Spinal cord (tissue), 10 donors: ENCODE results near the gene ARFRP1. TPM values are rescaled to one million over a fixed set of nuclear protein-coding genes. Genes with fewer than 3 reads are reported as not detected.

Source experiments
- DNase-seq, 6 donors: peaks; one replicate each; pipeline versions ENCODE4 v3.0.0 to v3.0.0-alpha.2; 2013 to 2015; ENCODE audit warnings: low spot score in 6 of 6, low read depth in 4 of 6
- H3K27ac ChIP-seq: one replicate; pipeline ENCODE4 v1.5.1; 2013; ENCODE audit warnings: low read depth, low read length, control low read depth
- H3K27me3 ChIP-seq: one replicate; pipeline ENCODE4 v1.6.1; 2013; ENCODE audit warnings: low read length; ENCODE audit not compliant: control insufficient read depth, insufficient read depth
- H3K36me3 ChIP-seq: one replicate; pipeline ENCODE4 v1.6.1; 2013; ENCODE audit warnings: low read length; ENCODE audit not compliant: control insufficient read depth, insufficient read depth
- H3K4me1 ChIP-seq: one replicate; pipeline ENCODE4 v1.6.1; 2013; ENCODE audit warnings: low read length; ENCODE audit not compliant: control insufficient read depth, insufficient read depth
- H3K4me3 ChIP-seq: one replicate; pipeline ENCODE4 v1.5.1; 2013; ENCODE audit warnings: low read depth, low read length, control low read depth
- H3K9me3 ChIP-seq: one replicate; pipeline ENCODE4 v1.6.1; 2013; ENCODE audit warnings: low read length; ENCODE audit not compliant: control insufficient read depth, insufficient read depth
- WGBS: methylation state at CpG from one replicate; pipeline ENCODE4 v1.1.5; 2013; ENCODE audit warnings: missing lambda C conversion rate; ENCODE audit not compliant: insufficient coverage; 5-methylcytosine and 5-hydroxymethylcytosine counted together
- polyA plus RNA-seq, 2 donors: library from polyadenylated mRNA; unstranded; fragments of 120-200 nt; gene quantifications; one replicate each; pipeline ENCODE4 v1.2.1, GENCODE V29; 2013; ENCODE audit not compliant: insufficient read length in 2 of 2
- total RNA-seq, 2 donors: library from RNA; depleted of rRNA in 1 of 2; stranded (reverse); fragments of 120-200 nt in 1 of 2; fragments of >200 nt in 1 of 2; gene quantifications; one replicate each; pipeline versions ENCODE4 v1.2.3 to v1.2.4, GENCODE V29; 2013 to 2014
- donor health status: healthy.

The ARFRP1 gene
- total and polyA plus RNA-seq, 4 donors = 19.5 to 57.8 (median 49.3) TPM

GRCh38 chr20:63738687-63739129, 30.9 kb upstream of the ARFRP1 start:
- H3K4me1 ChIP-seq = peaks cover 53% of the 10 kb centered on the region
- H3K36me3 ChIP-seq = peaks cover 81% of the 10 kb centered on the region

GRCh38 chr20:63737945-63738686, 30.3 kb upstream of the ARFRP1 start:
- peaks cover 81% of the 10 kb centered on the region for H3K36me3 ChIP-seq
- no peak overlapping the region for H3K27ac ChIP-seq
- H3K4me3 ChIP-seq = no peak overlapping the region
- H3K4me1 ChIP-seq = peaks cover 53% of the 10 kb centered on the region
- no peaks in the 10 kb centered on the region for H3K9me3 ChIP-seq
- 47% methylated on average over 43 of the region's 43 CpGs for WGBS
- no peak for DNase-seq
- H3K27me3 ChIP-seq = no peaks in the 10 kb centered on the region

More at GRCh38 chr20:63738687-63739129, 30.9 kb upstream of the ARFRP1 start:
- WGBS = 31% methylated on average over 26 of the region's 26 CpGs
- H3K9me3 ChIP-seq = no peaks in the 10 kb centered on the region
- H3K27ac ChIP-seq = peak overlapping the region; percentile 67
- no peak overlapping the region for H3K4me3 ChIP-seq
- DNase-seq = peak in 2 of 6 donors; percentile 48 to 65
- no peaks in the 10 kb centered on the region for H3K27me3 ChIP-seq

DNA sequence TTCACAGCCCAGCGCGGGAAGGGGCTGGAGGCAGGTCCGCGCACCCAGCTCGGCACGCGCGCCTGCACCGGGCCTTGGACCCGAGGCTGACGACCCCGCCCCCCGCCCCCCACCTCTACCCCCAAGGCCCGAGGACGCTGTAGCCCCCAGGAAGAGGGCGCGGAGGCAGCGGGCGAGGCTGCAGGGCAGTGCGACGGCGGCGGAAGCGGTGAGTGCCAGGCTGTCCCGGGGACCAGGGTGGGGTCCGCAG, 29.8 kb upstream of the ARFRP1 start:
- Histone ChIP-seq H3K9me3 (no peaks in the 10 kb centered on the region), H3K4me3 (no peak overlapping the region), H3K4me1 (peaks cover 53% of the 10 kb centered on the region), H3K27ac (no peak overlapping the region), H3K27me3 (no peaks in the 10 kb centered on the region), H3K36me3 (peaks cover 81% of the 10 kb centered on the region)
- DNase-seq = no peak
- 36% methylated on average over 14 of the region's 26 CpGs for WGBS

DNA sequence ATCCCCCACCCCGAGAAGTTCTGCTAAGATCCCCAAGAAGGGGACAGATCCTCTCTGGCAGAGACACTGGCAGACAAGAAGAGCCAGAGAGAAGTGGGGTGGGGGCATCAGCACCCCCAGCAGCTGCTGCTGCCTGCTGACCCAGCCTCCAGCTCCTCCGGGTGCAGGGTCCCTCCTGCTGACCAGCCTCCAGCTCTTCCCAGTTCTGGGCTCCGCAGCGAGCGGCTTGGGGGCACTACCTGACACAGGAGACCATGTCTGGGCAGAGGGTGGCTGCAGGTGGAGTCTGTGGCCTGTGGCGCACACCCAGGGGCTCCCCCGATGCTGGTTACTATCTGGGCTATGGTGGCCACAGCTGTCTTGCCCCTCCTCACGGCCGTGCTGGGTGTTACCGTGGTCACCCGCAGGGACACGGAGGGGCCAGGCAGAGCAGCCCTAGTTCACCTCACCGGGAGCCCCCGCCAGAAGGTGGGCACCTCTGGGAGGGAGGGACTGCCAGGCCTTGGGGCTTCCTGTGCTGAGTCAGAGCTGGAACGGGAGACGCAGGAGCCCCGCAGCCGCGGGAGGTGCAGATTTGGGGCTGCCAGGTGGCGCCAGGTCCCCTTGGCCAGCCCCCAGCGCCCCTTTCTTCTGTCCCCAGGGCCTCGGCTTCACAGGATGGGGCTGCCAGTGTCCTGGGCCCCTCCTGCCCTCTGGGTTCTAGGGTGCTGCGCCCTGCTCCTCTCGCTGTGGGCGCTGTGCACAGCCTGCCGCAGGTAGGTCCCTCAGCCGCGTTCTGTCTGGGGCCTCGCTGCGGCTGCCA, 29.3 kb upstream of the ARFRP1 start:
- WGBS = 52% methylated on average over 30 of the region's 30 CpGs
- H3K4me1 ChIP-seq = peaks cover 53% of the 10 kb centered on the region
- no peak for DNase-seq
- no peaks in the 10 kb centered on the region for H3K9me3 ChIP-seq
- H3K27me3 ChIP-seq = no peaks in the 10 kb centered on the region
- H3K4me3 ChIP-seq = no peak overlapping the region
- H3K27ac ChIP-seq = no peak overlapping the region
- H3K36me3 ChIP-seq = peaks cover 79% of the 10 kb centered on the region

DNA sequence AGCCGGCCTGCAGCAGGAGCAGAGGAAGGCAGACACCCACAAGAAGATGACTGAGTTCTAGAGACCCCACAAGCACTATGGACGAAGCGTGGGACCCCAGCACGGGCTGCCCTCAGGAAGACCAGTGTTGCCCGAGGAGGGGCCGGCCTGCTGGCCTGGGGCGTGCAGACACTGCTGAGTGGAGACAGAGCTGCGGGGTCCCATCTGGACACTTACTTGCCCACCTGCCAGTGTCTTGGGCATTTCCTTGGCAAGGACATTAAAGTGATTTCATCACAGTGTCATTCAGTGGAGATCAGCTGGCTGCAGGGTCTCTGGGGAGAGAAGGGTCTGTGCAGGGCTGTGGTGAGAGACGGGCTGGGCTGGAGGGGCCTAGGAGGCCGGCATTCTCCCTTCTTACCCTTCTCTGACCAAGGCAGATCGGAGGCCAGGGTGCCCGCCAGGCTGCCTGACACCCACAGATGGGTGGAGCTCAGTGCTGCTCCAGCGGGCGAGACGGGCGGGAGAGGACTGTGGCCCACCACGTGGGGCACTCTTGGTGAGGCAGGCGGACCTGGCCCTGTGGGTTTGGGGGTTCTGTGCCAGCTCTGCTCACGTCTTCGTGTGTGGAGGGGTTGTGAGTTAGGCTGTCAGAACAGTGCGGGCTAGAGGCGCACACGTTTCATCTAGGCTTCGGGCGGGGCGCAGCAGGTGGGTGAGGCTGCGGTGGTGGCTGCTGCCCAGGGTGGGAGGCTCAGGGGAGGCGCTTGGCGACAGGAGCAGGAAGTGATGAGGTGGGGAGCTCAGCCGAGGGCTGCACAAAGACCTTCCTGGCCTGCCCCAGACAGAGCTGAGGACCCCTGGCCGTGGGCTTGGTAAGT, 28.3 kb upstream of the ARFRP1 start, which contains the start of gene LIME1:
LIME1 (plus strand) TSS at position 806 of the 860 bp plus-strand sequence. CDS start 886 bp downstream, outside the sequence.
- Histone ChIP-seq H3K4me1 (peaks cover 44% of the 10 kb centered on the region), H3K36me3 (peaks cover 71% of the 10 kb centered on the region), H3K27ac (no peak within 1 kb of the TSS), H3K27me3 (no peaks in the 10 kb centered on the region), H3K4me3 (no peak within 1 kb of the TSS), H3K9me3 (no peaks in the 10 kb centered on the region)
- no peak for DNase-seq
- 77% methylated on average over 26 of the region's 31 CpGs for WGBS

DNA sequence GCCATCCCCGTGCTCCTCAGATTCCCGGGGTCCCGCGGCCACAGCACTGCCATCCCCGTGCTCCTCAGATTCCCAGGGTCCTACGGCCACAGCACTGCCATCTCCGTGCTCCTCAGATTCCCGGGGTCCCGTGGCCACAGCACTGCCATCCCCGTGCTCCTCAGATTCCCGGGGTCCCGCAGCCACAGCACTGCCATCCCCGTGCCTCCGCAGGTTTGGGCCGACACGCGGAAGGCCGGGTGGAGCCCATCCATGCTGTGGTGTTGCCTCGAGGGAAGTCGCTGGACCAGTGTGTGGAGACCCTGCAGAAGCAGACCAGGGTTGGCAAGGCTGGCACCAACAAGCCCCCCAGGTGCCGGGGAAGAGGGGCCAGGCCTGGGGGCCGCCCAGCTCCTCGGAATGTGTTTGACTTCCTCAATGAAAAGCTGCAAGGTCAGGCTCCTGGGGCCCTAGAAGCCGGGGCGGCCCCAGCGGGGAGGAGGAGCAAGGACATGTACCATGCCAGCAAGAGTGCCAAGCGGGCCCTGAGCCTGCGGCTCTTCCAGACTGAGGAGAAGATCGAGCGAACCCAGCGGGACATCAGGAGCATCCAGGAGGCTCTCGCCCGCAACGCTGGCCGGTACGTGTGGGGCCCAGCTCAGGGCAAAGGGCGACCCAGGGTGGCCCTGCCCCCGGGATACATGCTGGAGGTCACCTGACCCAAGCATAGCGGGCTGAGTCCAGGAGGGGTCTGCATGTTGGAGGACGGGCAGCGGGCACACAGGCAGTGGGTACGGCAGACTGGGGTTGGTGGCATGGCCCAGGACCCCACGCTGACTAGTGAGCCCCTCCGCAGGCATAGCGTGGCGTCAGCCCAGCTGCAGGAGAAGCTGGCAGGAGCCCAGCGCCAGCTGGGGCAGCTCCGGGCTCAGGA, 27.4 kb upstream of the ARFRP1 start:
- Histone ChIP-seq H3K9me3 (no peaks in the 10 kb centered on the region), H3K27me3 (no peaks in the 10 kb centered on the region), H3K36me3 (peaks cover 77% of the 10 kb centered on the region), H3K27ac (no peak overlapping the region), H3K4me3 (no peak overlapping the region), H3K4me1 (peaks cover 37% of the 10 kb centered on the region)
- DNase-seq = no peak
- WGBS = 87% methylated on average over 48 of the region's 48 CpGs

GRCh38 chr20:63734111-63734945, 26.6 kb upstream of the ARFRP1 start:
- peaks cover 37% of the 10 kb centered on the region for H3K4me1 ChIP-seq
- 95% methylated on average over 25 of the region's 25 CpGs for WGBS
- no peaks in the 10 kb centered on the region for H3K27me3 ChIP-seq
- no peak overlapping the region for H3K4me3 ChIP-seq
- H3K36me3 ChIP-seq = peaks cover 80% of the 10 kb centered on the region
- DNase-seq = no peak
- H3K9me3 ChIP-seq = no peaks in the 10 kb centered on the region
- H3K27ac ChIP-seq = no peak overlapping the region

DNA sequence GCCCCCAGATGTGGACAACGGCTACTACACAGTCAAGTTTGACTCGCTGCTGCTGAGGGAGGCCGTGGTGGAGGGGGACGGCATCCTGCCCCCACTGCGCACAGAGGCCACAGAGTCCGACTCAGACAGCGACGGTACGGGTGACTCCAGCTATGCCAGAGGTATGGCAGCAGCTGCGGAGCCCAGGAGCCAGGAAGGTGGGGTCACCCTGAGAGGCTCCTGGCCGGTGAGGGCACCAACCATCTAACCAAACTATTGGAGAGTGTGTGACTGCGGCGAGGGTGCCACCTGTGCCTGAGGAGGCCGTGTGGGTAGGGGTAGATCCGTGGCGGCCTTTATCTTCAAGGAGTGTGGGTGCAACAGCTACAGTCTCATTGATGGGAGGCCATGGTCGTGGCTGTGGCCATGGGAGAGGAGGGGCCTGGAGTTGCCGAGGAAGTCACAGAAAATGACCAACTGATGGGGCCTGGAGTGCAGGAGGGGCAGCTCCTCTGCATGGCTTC, 25.9 kb upstream of the ARFRP1 start:
- Histone ChIP-seq H3K9me3 (no peaks in the 10 kb centered on the region), H3K4me1 (peaks cover 30% of the 10 kb centered on the region), H3K27ac (no peak overlapping the region), H3K27me3 (no peaks in the 10 kb centered on the region), H3K36me3 (peaks cover 77% of the 10 kb centered on the region), H3K4me3 (no peak overlapping the region)
- no peak for DNase-seq
- WGBS = 98% methylated on average over 18 of the region's 18 CpGs
